DMS53 treated with DMSO at 0.1 percent for 48 hours (cell line): Measurements from ENCODE around the gene TBC1D3B.
"Not testable (repeated sequence)": the region's sequence is repeated elsewhere in the genome, so short reads cannot be mapped to it uniquely, and the experiment has no call there.

Experiments used
- DNase-seq: peaks from one replicate; lab custom pipeline; 2025; ENCODE audit not compliant: unreplicated experiment; lab: John Stamatoyannopoulos, UW

Gene TBC1D3B

GRCh38 chr17:36176536-36176935 lies at the start of gene TBC1D3B:
TSS of gene TBC1D3B (minus strand) at chr17:36176636. CDS start at chr17:36175050, 1,586 bp downstream.
- not testable (repeated sequence) for DNase-seq

- not testable (repeated sequence) for DNase-seq
These were observed 46.5 kb upstream of the TBC1D3B start for GRCh38 chr17:36222967-36223366.

DNA sequence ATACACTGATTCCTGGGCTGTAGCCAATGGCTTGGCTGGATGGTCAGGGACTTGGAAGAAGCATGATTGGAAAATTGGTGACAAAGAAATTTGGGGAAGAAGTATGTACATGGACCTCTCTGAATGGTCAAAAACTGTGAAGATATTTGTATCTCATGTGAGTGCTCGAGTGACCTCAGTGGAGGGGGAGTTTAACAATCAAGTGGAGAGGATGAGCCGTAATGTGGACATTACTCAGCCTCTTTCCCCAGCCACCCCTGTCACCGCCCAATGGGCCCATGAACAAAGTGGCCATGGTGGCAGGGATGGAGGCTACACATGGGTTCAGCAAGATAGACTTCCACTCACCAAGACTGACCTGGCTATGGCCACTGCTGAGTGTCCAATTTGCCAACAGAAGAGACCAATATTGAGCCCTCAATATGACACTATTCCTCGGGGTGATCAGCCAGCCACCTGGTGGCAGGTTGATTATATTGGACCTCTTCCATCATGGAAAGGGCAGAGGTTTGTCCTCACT lies 45.2 kb upstream of the TBC1D3B start:
- DNase-seq = not testable (repeated sequence)

GRCh38 chr17:36220737-36221580 lies 44.5 kb upstream of the TBC1D3B start:
- not testable (repeated sequence) for DNase-seq

- not testable (repeated sequence) for DNase-seq
These were observed 43.1 kb upstream of the TBC1D3B start for GRCh38 chr17:36219556-36219955.

- DNase-seq = not testable (repeated sequence)
These were observed 39.2 kb upstream of the TBC1D3B start for GRCh38 chr17:36215406-36216308.

DNA sequence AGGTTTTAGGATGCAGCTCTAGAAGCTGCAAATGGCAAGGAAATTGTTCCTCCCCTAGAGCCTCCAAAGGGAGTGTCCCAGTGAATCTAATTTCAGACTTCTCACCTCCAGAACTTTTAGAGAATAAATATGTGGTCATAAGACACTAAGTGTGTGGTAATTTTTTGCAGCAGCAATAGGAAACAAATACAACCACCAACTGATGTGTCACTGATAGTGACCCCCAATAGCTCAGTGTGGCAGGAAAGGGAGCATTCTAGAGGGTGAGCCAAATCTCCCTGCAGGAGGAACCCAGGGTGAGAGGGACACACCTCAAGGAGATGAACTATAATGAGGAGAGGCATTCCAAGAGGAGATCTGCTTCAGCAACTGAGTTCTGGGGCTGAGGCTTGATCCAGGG lies 38.5 kb upstream of the TBC1D3B start:
- no peak for DNase-seq

GRCh38 chr17:36213695-36214094 lies 37.3 kb upstream of the TBC1D3B start:
- DNase-seq = no peak

DNA sequence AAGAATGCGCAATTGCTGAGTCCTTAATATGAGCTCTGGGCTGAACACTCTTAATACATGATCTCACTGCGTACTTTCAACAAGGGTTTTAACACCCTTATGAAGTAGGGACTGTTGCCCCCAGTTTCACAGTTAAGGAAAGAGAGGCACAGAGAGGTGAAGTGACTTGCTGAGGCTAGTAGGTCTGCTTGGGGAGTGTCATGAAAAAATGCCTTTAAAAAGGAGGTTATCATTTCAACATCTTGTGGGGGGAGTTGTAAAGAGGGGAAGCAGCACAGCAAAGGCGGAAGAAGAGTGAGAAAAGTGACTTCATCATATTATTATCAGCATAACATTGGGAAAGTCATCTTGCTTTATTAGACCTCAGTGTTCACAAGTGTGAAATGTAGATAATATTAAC lies 36.5 kb upstream of the TBC1D3B start:
- no peak for DNase-seq

DNA sequence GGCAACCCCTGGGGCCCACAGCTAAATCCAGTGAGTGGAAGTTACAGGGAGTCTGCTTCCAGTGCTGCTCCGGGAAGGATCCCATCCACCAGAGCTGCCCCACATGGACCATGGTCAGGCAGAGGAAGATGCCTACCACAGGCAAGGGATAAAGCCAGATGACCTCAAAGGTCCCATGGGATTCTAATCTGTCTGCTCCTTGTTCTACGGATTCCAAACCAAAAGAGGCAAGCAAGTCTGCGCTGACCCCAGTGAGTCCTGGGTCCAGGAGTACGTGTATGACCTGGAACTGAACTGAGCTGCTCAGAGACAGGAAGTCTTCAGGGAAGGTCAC lies 35.8 kb upstream of the TBC1D3B start:
- DNase-seq = no peak

DNA sequence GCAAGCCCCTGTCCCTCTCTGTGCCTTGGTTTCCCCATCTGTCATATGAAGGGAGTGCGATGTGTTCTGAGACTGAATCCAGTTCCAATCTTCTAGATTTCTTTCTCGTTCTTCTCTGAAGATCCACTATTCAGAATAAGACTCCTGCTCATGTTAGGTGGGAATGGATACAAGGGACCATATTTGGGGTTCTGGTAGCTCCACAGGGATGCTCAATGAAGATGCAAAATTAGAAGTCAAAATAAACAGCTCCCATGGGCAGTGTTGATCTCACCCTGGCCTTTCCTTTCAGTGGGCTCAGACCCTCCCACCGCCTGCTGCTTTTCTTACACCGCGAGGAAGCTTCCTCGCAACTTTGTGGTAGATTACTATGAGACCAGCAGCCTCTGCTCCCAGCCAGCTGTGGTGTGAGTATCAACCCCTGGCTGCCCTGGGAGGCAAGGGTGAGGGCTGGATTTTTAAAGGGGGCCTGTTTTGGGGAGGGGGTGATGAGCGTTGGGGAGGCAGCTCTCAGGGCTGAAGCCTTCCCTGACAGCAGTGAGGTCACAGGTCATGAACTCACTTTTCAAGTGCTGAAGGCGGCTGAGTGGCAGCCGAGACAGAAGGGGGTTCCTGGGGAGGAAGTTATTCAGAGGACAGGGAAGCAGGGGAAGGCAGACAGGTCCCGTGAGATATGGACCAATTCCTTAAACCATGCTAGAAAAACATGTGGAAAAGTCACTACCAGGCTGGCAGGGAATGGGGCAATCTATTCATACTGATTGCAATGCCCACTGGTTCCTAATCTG lies 35.2 kb upstream of the TBC1D3B start:
- not testable (repeated sequence) for DNase-seq

DNA sequence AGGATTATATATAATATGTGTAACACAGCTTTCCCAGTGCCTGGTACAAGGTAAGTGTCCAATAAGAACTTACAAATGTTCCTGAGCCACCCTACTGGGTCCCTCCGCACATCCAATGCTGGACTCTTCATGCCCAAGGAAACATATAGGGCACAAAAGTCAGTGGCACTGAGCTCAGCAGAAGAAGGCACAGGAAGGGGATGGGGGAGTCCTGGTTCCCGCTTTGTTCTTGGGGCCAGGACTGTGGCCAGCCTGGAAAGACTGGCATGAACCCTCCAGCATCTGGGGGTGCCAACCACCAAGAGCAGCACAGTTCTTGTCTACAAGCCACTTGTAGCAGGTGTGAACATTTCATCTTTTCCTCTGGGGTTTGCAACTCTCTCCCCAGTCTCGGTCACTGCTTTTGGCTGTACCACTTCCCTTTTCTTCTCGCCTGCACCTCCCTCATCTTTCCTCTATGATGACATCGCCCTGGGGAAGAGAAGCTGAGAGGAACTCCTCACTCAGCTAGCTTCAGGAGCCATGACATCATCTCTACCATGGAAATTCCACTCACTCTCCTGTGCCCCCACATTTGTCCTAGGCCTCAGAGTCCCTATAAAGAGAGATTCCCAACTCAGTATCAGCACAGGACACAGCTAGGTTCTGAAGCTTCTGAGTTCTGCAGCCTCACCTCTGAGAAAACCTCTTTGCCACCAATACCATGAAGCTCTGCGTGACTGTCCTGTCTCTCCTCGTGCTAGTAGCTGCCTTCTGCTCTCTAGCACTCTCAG lies 34.2 kb upstream of the TBC1D3B start, which contains the start of gene CCL4L2:
Gene CCL4L2 (plus strand): TSS at position 625 of the 773 bp plus-strand sequence.
- DNase-seq = not testable (repeated sequence)

- no peak for DNase-seq
These were observed 33.1 kb upstream of the TBC1D3B start for GRCh38 chr17:36209575-36209974.

GRCh38 chr17:36207383-36207782 lies 30.9 kb upstream of the TBC1D3B start:
- DNase-seq = not testable (repeated sequence)

- not testable (repeated sequence) for DNase-seq
These were observed 30.0 kb upstream of the TBC1D3B start for GRCh38 chr17:36206486-36206821.

GRCh38 chr17:36205637-36206485 lies 29.4 kb upstream of the TBC1D3B start:
- DNase-seq = no peak

DNA sequence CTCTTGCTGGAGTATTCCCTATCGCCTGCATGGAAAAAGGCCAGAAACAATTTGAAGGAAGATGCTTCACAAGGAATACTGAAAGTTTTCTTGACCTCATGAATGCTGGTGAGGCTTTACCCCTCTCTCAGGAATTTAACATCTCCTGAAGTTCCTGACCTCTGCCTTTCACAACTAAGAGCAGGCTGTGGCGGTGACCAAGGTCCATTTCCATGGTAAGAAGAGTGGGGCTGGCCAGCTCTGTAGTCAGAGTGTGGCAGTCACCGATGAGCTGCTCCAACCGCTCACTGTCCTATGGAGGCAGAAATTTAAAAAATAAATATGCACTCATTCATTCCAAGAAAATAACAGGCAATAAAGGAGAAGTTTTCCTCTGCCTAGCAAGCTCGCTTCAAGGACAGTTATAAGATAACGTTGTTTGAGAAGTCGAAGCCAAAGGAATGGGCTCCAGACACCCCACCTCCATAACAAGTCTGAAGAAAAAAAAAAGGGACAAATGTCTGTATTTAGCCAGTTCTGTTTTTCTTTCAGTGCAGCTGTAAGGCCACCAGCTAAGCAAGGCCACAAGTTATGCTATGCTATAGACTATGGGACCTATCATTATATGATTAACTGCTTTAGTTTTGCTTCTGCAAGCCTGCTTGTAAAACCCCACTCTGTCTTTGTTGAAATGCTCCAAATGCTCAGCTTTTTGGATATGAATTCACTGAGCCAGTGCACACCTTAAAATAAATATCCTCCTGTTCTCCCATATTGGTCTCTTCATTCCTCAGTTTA lies 28.5 kb upstream of the TBC1D3B start:
- DNase-seq = no peak

DNA sequence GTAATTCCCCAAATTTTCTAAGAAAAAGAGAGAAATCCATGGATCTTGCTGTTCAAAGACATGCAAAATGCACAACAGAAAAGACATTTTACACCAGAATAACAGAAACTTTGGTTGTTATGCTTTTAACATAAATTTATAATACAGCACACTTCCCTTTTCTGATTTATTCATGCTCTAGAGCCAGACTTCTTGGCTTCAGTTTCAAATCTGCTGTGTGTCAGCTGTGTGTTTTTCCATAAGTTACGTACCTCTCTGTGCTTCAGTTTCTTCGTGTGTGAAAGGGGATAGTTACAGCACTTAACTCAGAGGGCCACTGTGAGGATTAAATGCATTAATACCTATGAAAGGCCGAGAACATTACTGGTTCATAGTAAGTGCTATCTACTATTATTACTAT lies 26.9 kb upstream of the TBC1D3B start:
- DNase-seq = no peak
